HCT116 (cell line): Measurements from ENCODE around the gene PPM1F. TPM values are rescaled to one million over a fixed set of nuclear protein-coding genes. Genes with fewer than 3 reads are reported as not detected.
A peak's percentile ranks its signal among the peaks of the same experiment; 100 is the strongest.

Experiments
- ATAC-seq: fragments of 200-7000 bp; cut with Tn5 transposase; 2 replicates; pipeline ENCODE4 v1.9.1; 2020; ENCODE audit warnings: mild to moderate bottlenecking, moderate library complexity
- BruUV-seq: library from RNA; stranded (reverse); fragments of 400-500 nt; replicated peaks from 2 replicates; lab custom pipeline; 2021; lab: Mats Ljungman, UMichigan
- CTCF ChIA-PET: fragments of 300-600 bp; sonication (Branson Sonifier 250); formaldehyde crosslinking; loops from one replicate; lab custom pipeline; 2021; ENCODE audit warnings: antibody characterized with exemption; lab: Charles Lee
- POLR2A ChIA-PET: fragments of 300-600, 350-600 bp; sonication (Branson Sonifier 250); formaldehyde crosslinking; loops from one replicate; lab custom pipeline; 2021; ENCODE audit warnings: antibody characterized with exemption; lab: Charles Lee
- RAD21 ChIA-PET, 2 experiments: fragments of 300-600 bp; sonication (Branson Sonifier 250); formaldehyde crosslinking; loops; one replicate each; lab custom pipeline; 2023; ENCODE audit warnings: low total read pairs in 2 of 2; ENCODE audit not compliant: uncharacterized antibody in 2 of 2, unreplicated experiment in 2 of 2, low non-redundant PET in 1 of 2; lab: Charles Lee
- DNase-seq: peaks from one replicate; pipeline ENCODE4 v3.0.0-alpha.2; 2010; ENCODE audit warnings: low read depth, low spot score
- H2AFZ ChIP-seq: fragments of 200-600 bp; shearing (Covaris generic), sonication (generic); 2 replicates; pipeline ENCODE4 v1.6.1; 2017; ENCODE audit warnings: low read depth, mixed run types, mixed read lengths, antibody characterized with exemption, low read length; ENCODE audit not compliant: poor library complexity, severe bottlenecking
- H3K27ac ChIP-seq: 2 replicates; pipeline ENCODE4 v1.5.1; 2012; ENCODE audit warnings: low read depth, low read length
- H3K27me3 ChIP-seq: fragments of 200-600 bp; sonication (generic); 2 replicates; pipeline ENCODE4 v1.6.1; 2016; ENCODE audit warnings: mixed run types, low read length, mixed read lengths; ENCODE audit not compliant: insufficient read depth
- H3K36me3 ChIP-seq, 2 experiments: fragments of 200-500 bp in 1 of 2; fragments of 200-600 bp in 1 of 2; sonication (Bioruptor generic) in 1 of 2; sonication (generic) in 1 of 2; 2 replicates each; pipeline versions ENCODE4 v1.5.1 to v1.6.1; 2014 to 2016; ENCODE audit warnings: low read length in 2 of 2, inconsistent platforms in 1 of 2, mixed read lengths in 1 of 2, mixed run types in 1 of 2; ENCODE audit not compliant: insufficient read depth in 2 of 2, control insufficient read depth in 1 of 2
- H3K4me1 ChIP-seq, 2 experiments: fragments of 200-600 bp in 1 of 2; sonication (generic) in 1 of 2; 2 replicates each; pipeline versions ENCODE4 v1.5.1 to v1.6.1; 2012 to 2017; ENCODE audit warnings: low read length in 2 of 2, inconsistent platforms in 1 of 2, mild to moderate bottlenecking in 1 of 2, mixed read lengths in 1 of 2, mixed run types in 1 of 2, moderate library complexity in 1 of 2; ENCODE audit not compliant: insufficient read depth in 2 of 2, control insufficient read depth in 1 of 2
- H3K4me2 ChIP-seq: fragments of 200-600 bp; sonication (generic); 2 replicates; pipeline ENCODE4 v1.6.1; 2017; ENCODE audit warnings: mixed run types, low read length, mixed read lengths
- H3K4me3 ChIP-seq, 2 experiments: fragments of 200-600 bp in 1 of 2; sonication (generic) in 1 of 2; replicated peaks in 1 of 2; 2 replicates each; pipeline ENCODE4 v1.5.1; 2011 to 2016; ENCODE audit warnings: low read length in 2 of 2, control low read depth in 1 of 2, low read depth in 1 of 2, mild to moderate bottlenecking in 1 of 2, mixed read lengths in 1 of 2, mixed run types in 1 of 2
- H3K79me2 ChIP-seq: fragments of 200-600 bp; sonication (generic); 2 replicates; pipeline ENCODE4 v1.6.1; 2017; ENCODE audit warnings: mild to moderate bottlenecking, mixed run types, low read length, moderate library complexity, mixed read lengths; ENCODE audit not compliant: insufficient read depth
- H3K9ac ChIP-seq: fragments of 200-600 bp; sonication (generic); 2 replicates; pipeline ENCODE4 v1.6.1; 2016; ENCODE audit warnings: low read length, mixed read lengths
- H3K9me2 ChIP-seq: fragments of 200-600 bp; sonication (generic), shearing (Covaris generic); 2 replicates; pipeline ENCODE4 v1.6.1; 2017; ENCODE audit warnings: mixed run types, mild to moderate bottlenecking, moderate library complexity; ENCODE audit not compliant: insufficient read depth
- H3K9me3 ChIP-seq, 2 experiments: fragments of 200-500 bp in 1 of 2; fragments of 200-600 bp in 1 of 2; sonication (Bioruptor generic) in 1 of 2; sonication (generic) in 1 of 2; 2 replicates each; pipeline ENCODE4 v1.6.1; 2014 to 2017; ENCODE audit warnings: low read length in 2 of 2, mixed read lengths in 2 of 2, inconsistent platforms in 1 of 2, low read depth in 1 of 2, mild to moderate bottlenecking in 1 of 2, mixed run types in 1 of 2, moderate library complexity in 1 of 2; ENCODE audit not compliant: control insufficient read depth in 1 of 2, insufficient read depth in 1 of 2
- H4K20me1 ChIP-seq: fragments of 200-600 bp; sonication (generic), shearing (Covaris generic); 2 replicates; pipeline ENCODE4 v1.6.1; 2017; ENCODE audit warnings: mixed run types, mild to moderate bottlenecking, moderate library complexity; ENCODE audit not compliant: insufficient read depth
- ATF3 ChIP-seq: IDR thresholded peaks from 2 replicates; pipeline ENCODE4 v1.6.1; 2012
- CEBPB ChIP-seq: IDR thresholded peaks from 2 replicates; pipeline ENCODE4 v1.6.1; 2012; ENCODE audit warnings: low read depth
- ELF1 ChIP-seq: IDR thresholded peaks from 2 replicates; pipeline ENCODE4 v1.6.1; 2012; ENCODE audit warnings: low read depth, borderline replicate concordance
- EZH2 ChIP-seq: fragments of 200-600 bp; sonication (generic); IDR thresholded peaks from 2 replicates; pipeline ENCODE4 v1.6.1; 2017; ENCODE audit warnings: antibody characterized with exemption, mixed run types
- EZH2phosphoT487 ChIP-seq: fragments of 200-600 bp; IDR thresholded peaks from 2 replicates; pipeline ENCODE4 v1.6.1; 2018; ENCODE audit warnings: antibody characterized with exemption, borderline replicate concordance
- FOSL1 ChIP-seq: IDR thresholded peaks from 2 replicates; pipeline ENCODE4 v1.6.1; 2012; ENCODE audit warnings: low read depth
- JUND ChIP-seq: IDR thresholded peaks from 2 replicates; pipeline ENCODE4 v1.6.1; 2012
- MAX ChIP-seq: IDR thresholded peaks from 2 replicates; pipeline ENCODE4 v1.6.1; 2012
- POLR2A ChIP-seq: IDR thresholded peaks from 2 replicates; pipeline ENCODE4 v1.7.0; 2011; ENCODE audit warnings: borderline replicate concordance; ENCODE audit not compliant: insufficient read depth, insufficient read length; ENCODE audit errors: extremely low read depth
- POLR2AphosphoS5 ChIP-seq: IDR thresholded peaks from 2 replicates; pipeline ENCODE4 v1.6.1; 2011; ENCODE audit warnings: mild to moderate bottlenecking, low read depth, low read length, moderate library complexity
- RAD21 ChIP-seq: IDR thresholded peaks from 2 replicates; pipeline ENCODE4 v1.6.1; 2012; ENCODE audit warnings: low read depth, mild to moderate bottlenecking
- SIN3A ChIP-seq: IDR thresholded peaks from 2 replicates; pipeline ENCODE4 v1.6.1; 2012; ENCODE audit warnings: low read depth
- SP1 ChIP-seq: IDR thresholded peaks from 2 replicates; pipeline ENCODE4 v1.6.1; 2012; ENCODE audit warnings: low read depth
- YY1 ChIP-seq: IDR thresholded peaks from 2 replicates; pipeline ENCODE4 v1.6.1; 2011; ENCODE audit warnings: low read length, low read depth, moderate library complexity, mild to moderate bottlenecking; ENCODE audit not compliant: insufficient replicate concordance; ENCODE audit errors: extremely low read depth
- ZFX ChIP-seq: fragments of 450-650 bp; IDR thresholded peaks from 2 replicates; pipeline ENCODE4 v1.6.1; 2017
- intact Hi-C: fragments of 100-400 bp; cut with micrococcal nuclease; formaldehyde crosslinking; loops from 2 replicates; pipeline ENCODE4 v1.10.0; 2022
- total RNA-seq: library from RNA; stranded (reverse); gene quantifications from one replicate; pipeline ENCODE4 v1.2.1, GENCODE V29; 2021; ENCODE audit not compliant: unreplicated experiment
- TF ChIP-seq, protein P1 (sequence below): IDR thresholded peaks from 2 replicates; pipeline ENCODE4 v1.6.1; 2011; ENCODE audit warnings: mild to moderate bottlenecking, low read length, moderate library complexity; ENCODE audit not compliant: insufficient replicate concordance; ENCODE audit errors: extremely low read depth
- TF ChIP-seq, protein P2 (sequence below), 3 experiments: fragments of 200-600 bp in 1 of 3; sonication (generic) in 1 of 3; IDR thresholded peaks in 2 of 3; conservative IDR thresholded peaks in 1 of 3; 2 replicates each; pipeline ENCODE4 v1.5.1; 2012 to 2017; ENCODE audit warnings: low read depth in 2 of 3, low read length in 2 of 3, antibody characterized with exemption in 1 of 3, borderline replicate concordance in 1 of 3, control low read depth in 1 of 3, mild to moderate bottlenecking in 1 of 3, mixed read lengths in 1 of 3, mixed run types in 1 of 3, moderate library complexity in 1 of 3; ENCODE audit not compliant: insufficient read depth in 1 of 3

PPM1F gene
- total RNA-seq, 1 experiment from 2014 or later = 27.3 TPM

- TF ChIP-seq YY1 (no peak), ELF1 (no peak), MAX (peak; percentile 75), RAD21 (peak; percentile 81)
Measured at GRCh38 chr22:21938071-21938822, 14.4 kb downstream of the PPM1F start (continued).

DNA sequence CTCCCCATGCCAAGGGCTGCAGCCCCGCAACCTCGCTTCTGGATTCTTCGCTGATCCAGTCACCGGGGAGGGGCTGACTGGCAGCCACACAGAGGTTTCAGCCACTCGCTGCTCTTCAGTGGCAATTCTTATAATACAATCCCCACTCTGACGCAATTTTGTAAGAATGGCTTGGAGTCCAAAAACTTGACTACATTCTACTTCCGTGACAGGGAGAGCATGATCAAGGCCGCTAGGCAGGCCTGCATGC lies 14.9 kb downstream of the PPM1F start:
- no peaks in the 10 kb centered on the region for H3K9me2 ChIP-seq
- ATAC-seq (no peak), DNase-seq (no peak)
- RAD21 ChIA-PET = interaction anchor here in 1 of 2 experiments (1.5 to 1.6 kb wide), 2 partner anchors 15 to 224 kb away, joined by 4 to 5 read pairs; partner anchors contain the start of gene PPM1F
- H3K9me3 ChIP-seq = no peaks in the 10 kb centered on the region
- POLR2A ChIA-PET = no interaction called here
- H3K27ac ChIP-seq = peak overlapping the region; percentile 91
- BruUV-seq = no TSS peak
- intact Hi-C loops = loop anchor here (2.0 kb wide), 1 partner anchor 225 kb away; no protein-coding TSS in a partner anchor
- H3K79me2 ChIP-seq = peaks cover 8% of the 10 kb centered on the region; the same call in 1 of the 2 replicates
- peak overlapping the region; percentile 65 for H3K9ac ChIP-seq
- no peak overlapping the region for H2AFZ ChIP-seq
- TF ChIP-seq ATF3 = no peak
- no peak for TF ChIP-seq POLR2A
- no peak for TF ChIP-seq EZH2phosphoT487
- TF ChIP-seq, protein P1, sequence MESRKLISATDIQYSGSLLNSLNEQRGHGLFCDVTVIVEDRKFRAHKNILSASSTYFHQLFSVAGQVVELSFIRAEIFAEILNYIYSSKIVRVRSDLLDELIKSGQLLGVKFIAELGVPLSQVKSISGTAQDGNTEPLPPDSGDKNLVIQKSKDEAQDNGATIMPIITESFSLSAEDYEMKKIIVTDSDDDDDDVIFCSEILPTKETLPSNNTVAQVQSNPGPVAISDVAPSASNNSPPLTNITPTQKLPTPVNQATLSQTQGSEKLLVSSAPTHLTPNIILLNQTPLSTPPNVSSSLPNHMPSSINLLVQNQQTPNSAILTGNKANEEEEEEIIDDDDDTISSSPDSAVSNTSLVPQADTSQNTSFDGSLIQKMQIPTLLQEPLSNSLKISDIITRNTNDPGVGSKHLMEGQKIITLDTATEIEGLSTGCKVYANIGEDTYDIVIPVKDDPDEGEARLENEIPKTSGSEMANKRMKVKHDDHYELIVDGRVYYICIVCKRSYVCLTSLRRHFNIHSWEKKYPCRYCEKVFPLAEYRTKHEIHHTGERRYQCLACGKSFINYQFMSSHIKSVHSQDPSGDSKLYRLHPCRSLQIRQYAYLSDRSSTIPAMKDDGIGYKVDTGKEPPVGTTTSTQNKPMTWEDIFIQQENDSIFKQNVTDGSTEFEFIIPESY = no peak
- TF ChIP-seq FOSL1 = no peak
- TF ChIP-seq MAX = no peak
- TF ChIP-seq POLR2AphosphoS5 = no peak
- TF ChIP-seq SP1 = no peak
- TF ChIP-seq EZH2 = no peak
- TF ChIP-seq ZFX = no peak
- TF ChIP-seq, protein P2, sequence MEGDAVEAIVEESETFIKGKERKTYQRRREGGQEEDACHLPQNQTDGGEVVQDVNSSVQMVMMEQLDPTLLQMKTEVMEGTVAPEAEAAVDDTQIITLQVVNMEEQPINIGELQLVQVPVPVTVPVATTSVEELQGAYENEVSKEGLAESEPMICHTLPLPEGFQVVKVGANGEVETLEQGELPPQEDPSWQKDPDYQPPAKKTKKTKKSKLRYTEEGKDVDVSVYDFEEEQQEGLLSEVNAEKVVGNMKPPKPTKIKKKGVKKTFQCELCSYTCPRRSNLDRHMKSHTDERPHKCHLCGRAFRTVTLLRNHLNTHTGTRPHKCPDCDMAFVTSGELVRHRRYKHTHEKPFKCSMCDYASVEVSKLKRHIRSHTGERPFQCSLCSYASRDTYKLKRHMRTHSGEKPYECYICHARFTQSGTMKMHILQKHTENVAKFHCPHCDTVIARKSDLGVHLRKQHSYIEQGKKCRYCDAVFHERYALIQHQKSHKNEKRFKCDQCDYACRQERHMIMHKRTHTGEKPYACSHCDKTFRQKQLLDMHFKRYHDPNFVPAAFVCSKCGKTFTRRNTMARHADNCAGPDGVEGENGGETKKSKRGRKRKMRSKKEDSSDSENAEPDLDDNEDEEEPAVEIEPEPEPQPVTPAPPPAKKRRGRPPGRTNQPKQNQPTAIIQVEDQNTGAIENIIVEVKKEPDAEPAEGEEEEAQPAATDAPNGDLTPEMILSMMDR (IDR thresholded peaks at IDR 0.05 in 2 of 3, conservative IDR thresholded peaks at IDR 0.05 in 1 of 3; ENCODE audit: borderline replicate concordance in 1 of 3, insufficient read depth in 1 of 3, low read depth in 2 of 3, low read length in 2 of 3) = no peak
- no peak for TF ChIP-seq ELF1
- TF ChIP-seq SIN3A = no peak
- TF ChIP-seq JUND = no peak
- no peak for TF ChIP-seq CEBPB
- TF ChIP-seq YY1 = no peak
- H3K4me2 ChIP-seq = peak overlapping the region; percentile 83
- no peaks in the 10 kb centered on the region for H4K20me1 ChIP-seq
- H3K4me1 ChIP-seq = peaks cover 20 to 39% of the 10 kb centered on the region in 2 experiments
- CTCF ChIA-PET = interaction anchor here (0.8 to 1.8 kb wide), 10 partner anchors 10 to 223 kb away, joined by 3 to 19 read pairs (median 6); partner anchors contain the start of genes PPM1F and TOP3B
- peaks cover 0 to 27% of the 10 kb centered on the region in 2 experiments; a peak in 3 of 4 replicates for H3K36me3 ChIP-seq
- peak overlapping the region; percentile 52 to 58; a peak in 3 of 4 replicates for H3K4me3 ChIP-seq
- H3K27me3 ChIP-seq = no peaks in the 10 kb centered on the region
